ENCODE results near the gene GABPB1.

Gene GABPB1

DNA sequence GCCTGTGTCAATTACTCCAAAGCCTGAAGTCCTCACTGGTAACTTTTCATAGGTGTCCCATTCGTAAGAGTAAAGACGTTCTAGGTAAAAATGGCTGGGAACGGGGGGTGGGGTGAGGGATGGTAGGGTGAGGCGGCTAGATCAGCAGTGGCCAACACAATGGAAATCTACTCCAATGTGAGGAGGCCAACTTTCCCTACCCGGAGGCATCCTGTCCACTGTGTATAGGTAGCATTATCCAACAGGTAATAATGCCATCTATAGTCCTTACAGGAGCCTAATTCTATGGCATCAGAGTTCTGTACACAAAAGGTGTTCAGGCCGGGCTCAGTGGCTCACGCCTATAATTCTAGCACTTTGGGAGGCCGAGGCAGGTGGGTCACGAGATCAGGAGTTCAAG, 118.6 kb downstream of the GABPB1 start:
- no peak for DNase-seq

DNA sequence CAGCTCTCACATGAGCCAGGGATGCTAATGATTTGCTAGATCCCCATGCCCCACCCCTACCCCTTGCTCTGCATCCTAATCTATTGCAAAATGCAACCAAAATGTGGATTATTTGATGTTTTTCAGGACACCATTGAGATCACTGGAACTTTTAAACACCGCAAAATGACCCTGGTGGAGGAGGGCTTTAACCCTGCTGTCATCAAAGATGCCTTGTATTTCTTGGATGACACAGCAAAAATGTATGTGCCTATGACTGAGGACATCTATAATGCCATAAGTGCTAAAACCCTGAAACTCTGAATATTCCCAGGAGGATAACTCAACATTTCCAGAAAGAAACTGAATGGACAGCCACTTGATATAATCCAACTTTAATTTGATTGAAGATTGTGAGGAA, 119.2 kb downstream of the GABPB1 start:
- DNase-seq = no peak

DNA sequence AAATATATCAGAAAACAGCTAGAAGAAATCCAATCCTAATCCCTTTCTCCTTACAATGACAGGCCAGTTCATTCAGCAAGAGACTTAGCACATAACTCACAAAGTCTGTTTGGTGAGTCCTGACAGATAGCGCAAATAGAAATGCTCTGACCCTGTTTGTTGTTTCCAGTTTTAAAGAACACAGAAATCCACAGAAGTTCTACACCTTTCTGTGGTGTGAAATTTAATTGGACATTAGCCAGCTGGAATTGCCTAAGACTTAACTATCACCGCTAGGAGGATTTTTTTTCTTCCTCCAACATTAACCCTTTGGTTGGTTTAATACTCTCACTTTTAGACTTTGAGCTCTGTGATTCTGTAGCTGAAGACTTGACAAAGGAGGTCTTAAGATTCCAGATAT, 120.2 kb downstream of the GABPB1 start:
- DNase-seq = no peak

DNA sequence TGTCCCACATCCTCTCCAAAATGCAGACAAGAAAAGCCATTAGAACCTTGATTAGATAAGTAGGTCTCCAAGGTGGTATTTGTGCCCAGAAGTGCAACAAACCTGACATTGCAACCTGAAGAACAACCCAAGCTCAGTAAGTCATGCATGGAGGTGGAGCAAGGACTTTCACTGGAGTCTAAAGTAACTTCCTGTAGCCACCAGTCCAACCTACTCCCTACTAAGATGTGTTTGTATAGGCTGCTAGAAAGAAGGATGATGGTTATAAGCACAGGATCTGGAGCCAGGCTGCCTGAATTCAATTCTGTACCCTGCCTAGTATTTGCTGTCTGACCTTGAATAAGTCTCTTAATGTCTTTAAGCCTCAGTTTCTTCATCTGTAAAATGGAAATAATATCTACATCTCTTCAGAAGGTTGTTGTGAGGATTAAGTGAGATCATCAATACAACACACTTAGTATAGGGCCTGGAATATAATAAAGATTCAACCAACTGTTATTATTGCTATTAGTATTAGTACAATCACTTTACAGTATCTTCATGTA, 121.7 kb downstream of the GABPB1 start:
- DNase-seq = no peak

DNA sequence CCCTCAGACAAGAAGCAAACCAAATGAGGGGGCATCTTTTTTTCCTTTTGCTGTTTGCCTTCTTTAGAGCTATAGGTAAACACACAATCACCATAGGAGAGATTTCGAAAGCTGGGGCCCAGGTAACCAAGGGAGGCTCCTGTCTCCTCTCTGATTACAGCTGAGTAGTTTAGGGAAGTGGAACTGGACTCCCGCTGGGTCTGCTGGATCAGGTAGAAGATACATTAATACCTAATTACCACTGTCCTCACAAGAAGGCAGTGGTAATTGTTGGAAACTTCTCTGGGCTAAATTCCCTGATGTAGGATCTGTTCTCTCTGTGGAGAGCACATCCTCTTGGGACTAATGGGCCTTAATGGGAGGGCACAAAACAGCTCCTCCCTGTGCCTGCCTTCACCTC, 122.2 kb downstream of the GABPB1 start:
- no peak for DNase-seq

DNA sequence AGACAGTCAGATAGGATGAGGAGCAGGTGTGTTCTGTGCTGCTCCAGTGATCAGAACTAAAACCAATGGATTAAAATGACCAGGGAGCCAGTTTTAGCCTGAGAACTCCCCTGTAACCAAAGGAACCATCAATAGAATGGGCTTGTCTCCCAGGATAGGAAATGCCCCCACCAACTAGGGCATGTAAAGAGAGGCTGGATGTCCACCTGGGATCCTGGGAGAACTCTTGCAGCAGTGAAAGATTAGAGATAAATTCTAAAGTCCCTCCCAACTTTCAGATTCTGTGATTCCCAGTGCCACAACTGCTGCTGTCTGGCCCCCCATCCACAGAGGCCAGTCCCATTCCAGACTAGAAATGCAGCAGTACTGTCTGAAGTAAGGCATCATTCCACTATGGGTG, 123.2 kb downstream of the GABPB1 start:
- DNase-seq = no peak

DNA sequence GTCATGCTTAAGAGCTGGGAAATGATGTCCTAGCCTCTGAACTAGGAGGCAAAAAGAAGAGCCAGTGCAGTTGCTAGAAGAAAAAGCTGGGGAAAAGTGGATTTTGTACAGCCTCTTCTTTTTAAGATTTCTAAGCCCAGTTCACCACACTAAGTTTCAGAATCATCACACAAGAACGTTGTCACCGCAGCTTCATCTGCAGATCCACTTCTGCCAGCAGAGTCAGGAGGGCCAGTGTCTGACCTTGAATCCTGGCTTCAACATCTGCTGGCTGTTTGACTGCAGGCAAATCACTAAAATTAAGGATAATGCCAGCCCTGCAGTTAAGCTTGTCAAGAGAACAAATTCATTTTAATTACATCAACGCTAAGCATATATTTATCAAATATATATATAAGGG, 125.7 kb downstream of the GABPB1 start:
- no peak for DNase-seq

DNA sequence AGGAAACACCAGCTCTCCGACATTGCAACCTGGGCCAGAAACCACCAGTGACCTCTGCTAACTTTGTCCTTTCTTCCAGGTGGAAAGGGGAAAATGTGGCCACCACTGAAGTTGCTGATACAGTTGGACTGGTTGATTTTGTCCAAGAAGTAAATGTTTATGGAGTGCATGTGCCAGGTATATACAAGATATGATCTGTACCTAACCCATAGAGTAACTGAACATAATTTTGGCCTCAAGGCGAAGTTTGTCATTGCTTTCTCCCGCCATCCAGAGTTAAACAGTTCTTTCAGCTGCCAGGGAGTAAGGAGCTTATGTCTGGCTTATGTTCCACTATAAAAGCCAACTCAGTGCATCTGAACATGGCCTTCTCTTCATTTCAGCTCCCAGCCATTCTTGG, 126.1 kb downstream of the GABPB1 start:
- DNase-seq = no peak

DNA sequence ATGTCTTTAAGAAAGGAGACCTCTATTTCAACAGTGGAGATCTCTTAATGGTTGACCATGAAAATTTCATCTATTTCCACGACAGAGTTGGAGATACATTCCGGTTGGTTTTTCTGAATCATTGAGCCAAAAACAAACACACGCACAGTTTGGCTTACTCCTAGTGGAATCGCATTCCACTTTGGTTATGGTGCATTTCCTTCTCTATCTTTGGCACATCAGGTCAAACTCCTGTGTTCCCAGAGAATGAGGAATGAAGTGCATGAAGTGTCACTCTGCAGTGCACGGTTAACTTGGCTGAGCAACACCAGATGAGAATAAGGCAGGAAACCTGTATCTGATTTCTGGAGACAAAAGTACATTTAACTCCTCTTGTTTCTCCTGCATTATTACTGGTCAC, 127.9 kb downstream of the GABPB1 start:
- DNase-seq = no peak

DNA sequence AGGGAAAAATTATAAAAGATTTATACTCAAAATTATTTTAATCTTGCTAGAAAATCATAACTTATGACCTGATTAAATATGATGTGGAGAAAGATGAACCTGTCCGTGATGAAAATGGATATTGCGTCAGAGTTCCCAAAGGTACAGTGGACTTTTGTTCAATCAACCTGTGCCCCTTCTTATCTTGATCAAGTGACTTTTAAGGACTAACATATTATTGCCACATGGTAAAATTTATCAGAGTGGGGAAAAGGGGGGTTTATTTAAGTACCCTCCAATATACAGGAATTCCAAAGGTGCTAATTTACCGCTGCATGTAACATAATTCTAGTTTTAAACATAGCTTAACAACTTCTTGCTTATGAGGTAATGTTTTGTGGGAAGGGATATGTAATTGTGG, 129.1 kb downstream of the GABPB1 start:
- DNase-seq = no peak

Measured in AML-193 (cell line).